ENCODE results near the gene MYL6. TPM values are rescaled to one million over a fixed set of nuclear protein-coding genes. Genes with fewer than 3 reads are reported as not detected.
"Not testable (repeated sequence)": the region's sequence is repeated elsewhere in the genome, so short reads cannot be mapped to it uniquely, and the experiment has no call there.

MYL6 gene
- 941 and 1,248 TPM in 2 replicates for total RNA-seq (2014; rRNA removed; shearing (Covaris generic))

GRCh38 chr12:56158029-56158925, at the start of gene MYL6:
TSS of gene MYL6 (plus strand) at chr12:56158359. CDS start at chr12:56158402, 43 bp downstream.
- Histone ChIP-seq H3K4me3 (ENCODE audit: insufficient read depth, low read depth, low read length) (peak within 1 kb of the TSS; percentile 70), H3K27me3 (ENCODE audit: control insufficient read depth, insufficient read depth, low read length) (no peaks in the 10 kb centered on the region), H3K36me3 (replicated peaks; ENCODE audit: control insufficient read depth, insufficient read depth, low read length) (peaks cover 40% of the 10 kb centered on the region)
- DNase-seq, result peak; percentile 95

DNA sequence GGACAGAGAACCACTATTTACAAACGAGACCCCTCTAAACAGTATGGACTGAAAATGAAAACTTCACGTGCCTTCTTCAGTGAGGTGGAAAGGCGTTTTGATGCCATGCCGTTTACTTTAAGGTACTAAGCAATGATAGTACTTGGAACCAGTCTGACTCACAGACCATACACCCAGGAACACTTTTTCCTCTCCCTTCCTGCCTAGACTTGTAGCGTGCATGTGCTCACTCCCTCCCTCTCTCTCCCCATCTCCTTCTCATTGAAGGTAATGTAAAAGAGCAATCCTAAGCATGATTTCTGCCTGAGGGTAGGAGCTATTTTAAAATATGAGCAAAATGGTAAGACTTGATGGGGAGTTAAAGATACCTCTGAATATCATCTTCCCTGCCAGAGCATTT, 47.6 kb upstream of the MYL6 start:
- H3K36me3 ChIP-seq (replicated peaks; ENCODE audit: control insufficient read depth, insufficient read depth, low read length), result peaks cover 51% of the 10 kb centered on the region
- DNase-seq, result no peak
- no peak overlapping the region for H3K4me3 ChIP-seq (ENCODE audit: insufficient read depth, low read depth, low read length)
- H3K27me3 ChIP-seq (ENCODE audit: control insufficient read depth, insufficient read depth, low read length), result no peaks in the 10 kb centered on the region

GRCh38 chr12:56114084-56114483, 44.1 kb upstream of the MYL6 start:
- DNase-seq, result no peak
- Histone ChIP-seq H3K36me3 (replicated peaks; ENCODE audit: control insufficient read depth, insufficient read depth, low read length) (peaks cover 30% of the 10 kb centered on the region), H3K27me3 (ENCODE audit: control insufficient read depth, insufficient read depth, low read length) (no peaks in the 10 kb centered on the region), H3K4me3 (ENCODE audit: insufficient read depth, low read depth, low read length) (no peak overlapping the region)

GRCh38 chr12:56115329-56115728, 42.8 kb upstream of the MYL6 start:
- Histone ChIP-seq H3K36me3 (replicated peaks; ENCODE audit: control insufficient read depth, insufficient read depth, low read length) (peaks cover 23% of the 10 kb centered on the region), H3K4me3 (ENCODE audit: insufficient read depth, low read depth, low read length) (peak overlapping the region; percentile 83), H3K27me3 (ENCODE audit: control insufficient read depth, insufficient read depth, low read length) (no peaks in the 10 kb centered on the region)
- DNase-seq, result no peak

- Histone ChIP-seq H3K4me3 (ENCODE audit: insufficient read depth, low read depth, low read length) (peak within 1 kb of the TSS; percentile 83), H3K27me3 (ENCODE audit: control insufficient read depth, insufficient read depth, low read length) (no peaks in the 10 kb centered on the region), H3K36me3 (replicated peaks; ENCODE audit: control insufficient read depth, insufficient read depth, low read length) (peaks cover 19% of the 10 kb centered on the region)
- peak; percentile 81 for DNase-seq
Measured at GRCh38 chr12:56116267-56117081, 41.7 kb upstream of the MYL6 start, which contains the start of gene RPL41. TSS of gene RPL41 (plus strand) at chr12:56116633.

DNA sequence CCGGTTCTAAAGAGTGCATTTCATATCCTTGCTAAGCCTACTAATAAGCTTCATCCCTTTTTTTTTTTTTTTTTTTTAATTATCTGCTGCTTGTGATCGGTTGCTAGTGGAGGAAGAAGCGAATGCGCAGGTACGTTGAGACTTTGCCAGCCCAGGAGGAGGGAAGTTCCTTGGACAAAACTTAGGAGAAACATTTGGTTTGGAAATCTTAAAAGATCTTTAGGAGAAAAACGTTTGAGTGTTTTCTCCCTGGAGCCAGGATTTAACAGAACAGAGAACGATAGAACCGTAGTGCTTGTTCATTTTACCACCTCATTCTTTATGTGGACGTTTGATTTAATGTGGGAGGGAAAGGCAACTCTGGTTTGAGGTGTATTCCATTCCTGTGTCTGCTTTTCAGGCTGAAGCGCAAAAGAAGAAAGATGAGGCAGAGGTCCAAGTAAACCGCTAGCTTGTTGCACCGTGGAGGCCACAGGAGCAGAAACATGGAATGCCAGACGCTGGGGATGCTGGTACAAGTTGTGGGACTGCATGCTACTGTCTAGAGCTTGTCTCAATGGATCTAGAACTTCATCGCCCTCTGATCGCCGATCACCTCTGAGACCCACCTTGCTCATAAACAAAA, 41.0 kb upstream of the MYL6 start:
- peaks cover 17% of the 10 kb centered on the region for H3K36me3 ChIP-seq (replicated peaks; ENCODE audit: control insufficient read depth, insufficient read depth, low read length)
- H3K27me3 ChIP-seq (ENCODE audit: control insufficient read depth, insufficient read depth, low read length); DNase-seq: not testable (repeated sequence)
- peak overlapping the region; percentile 83 for H3K4me3 ChIP-seq (ENCODE audit: insufficient read depth, low read depth, low read length)

DNA sequence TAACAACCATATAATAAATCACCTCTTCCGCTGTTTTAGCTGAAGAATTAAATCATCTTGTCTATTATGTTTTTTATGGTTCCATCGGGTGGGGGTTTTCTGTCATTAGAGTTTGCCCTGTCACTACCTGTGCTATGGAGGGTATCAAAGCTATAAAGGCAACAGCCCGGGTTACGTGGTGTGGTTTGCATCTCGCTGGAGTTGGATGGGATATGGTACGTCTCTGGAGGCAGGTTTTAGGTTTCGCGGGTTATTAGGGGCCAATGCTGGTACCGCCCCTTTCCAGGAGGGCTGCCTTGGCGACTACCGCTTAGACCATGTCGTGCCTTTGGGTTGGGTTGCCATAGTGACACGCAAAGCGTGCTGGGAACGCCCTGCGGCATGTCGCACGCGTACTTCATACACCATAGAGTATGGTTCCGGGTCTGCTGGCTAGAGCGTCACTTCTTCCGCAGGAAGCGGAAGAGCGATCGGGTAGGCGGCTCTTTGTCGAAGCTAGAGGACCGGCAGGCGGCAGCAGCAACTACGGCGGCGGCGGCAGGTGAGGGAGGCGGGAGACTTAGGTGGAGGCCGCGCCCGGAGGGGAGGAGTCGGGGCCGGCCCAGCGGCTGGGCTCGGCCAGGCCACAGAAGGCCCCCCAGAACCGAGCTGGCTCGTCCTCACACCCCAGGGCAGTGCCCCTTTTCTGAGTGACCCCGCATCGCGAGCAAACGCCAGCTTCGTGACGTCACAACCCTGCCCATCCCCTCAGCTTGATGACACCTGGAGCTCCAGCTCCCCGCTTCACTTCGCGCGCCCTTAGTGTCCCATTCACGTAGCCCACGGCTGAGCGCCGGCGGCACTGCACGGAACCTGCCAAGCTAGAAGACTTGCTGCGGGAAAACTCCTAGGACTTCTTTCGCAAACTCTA, 40.1 kb upstream of the MYL6 start, which contains the start of gene ZC3H10:
Gene ZC3H10, plus strand, starts transcription at position 489 of the 910 bp plus-strand sequence. CDS start 2,297 bp downstream, outside the sequence.
- Histone ChIP-seq H3K36me3 (replicated peaks; ENCODE audit: control insufficient read depth, insufficient read depth, low read length) (peaks cover 15% of the 10 kb centered on the region), H3K4me3 (ENCODE audit: insufficient read depth, low read depth, low read length) (peak within 1 kb of the TSS; percentile 83), H3K27me3 (ENCODE audit: control insufficient read depth, insufficient read depth, low read length) (no peaks in the 10 kb centered on the region)
- DNase-seq, result peak; percentile 94

- Histone ChIP-seq H3K36me3 (replicated peaks; ENCODE audit: control insufficient read depth, insufficient read depth, low read length) (peaks cover 13% of the 10 kb centered on the region), H3K4me3 (ENCODE audit: insufficient read depth, low read depth, low read length) (peak overlapping the region; percentile 71), H3K27me3 (ENCODE audit: control insufficient read depth, insufficient read depth, low read length) (no peaks in the 10 kb centered on the region)
- no peak for DNase-seq
Measured at GRCh38 chr12:56118688-56119357, 39.3 kb upstream of the MYL6 start.

DNA sequence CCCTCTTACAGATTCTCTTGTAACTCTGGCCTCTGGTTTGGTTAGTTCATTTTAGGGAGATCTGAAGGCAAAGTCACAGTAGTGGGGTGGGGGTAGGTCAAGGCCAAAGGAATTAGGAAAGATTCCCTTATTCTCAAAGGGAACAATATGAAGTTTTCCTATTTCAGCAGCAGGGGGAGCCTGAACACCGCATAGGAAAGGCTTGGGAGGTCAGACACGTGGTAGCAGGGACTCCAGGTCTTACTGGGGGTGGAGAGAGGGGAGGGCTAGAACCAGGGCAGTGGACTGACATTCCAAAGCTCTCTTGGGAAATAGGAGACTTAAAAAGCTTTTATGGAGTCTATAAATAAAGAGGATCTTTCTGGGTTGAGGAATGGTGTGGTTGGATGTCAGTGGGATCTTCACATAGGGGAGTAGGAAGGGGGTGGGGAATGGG, 38.8 kb upstream of the MYL6 start:
- Histone ChIP-seq H3K27me3 (ENCODE audit: control insufficient read depth, insufficient read depth, low read length) (no peaks in the 10 kb centered on the region), H3K4me3 (ENCODE audit: insufficient read depth, low read depth, low read length) (no peak overlapping the region), H3K36me3 (replicated peaks; ENCODE audit: control insufficient read depth, insufficient read depth, low read length) (peaks cover 13% of the 10 kb centered on the region)
- peak; percentile 93 for DNase-seq

DNA sequence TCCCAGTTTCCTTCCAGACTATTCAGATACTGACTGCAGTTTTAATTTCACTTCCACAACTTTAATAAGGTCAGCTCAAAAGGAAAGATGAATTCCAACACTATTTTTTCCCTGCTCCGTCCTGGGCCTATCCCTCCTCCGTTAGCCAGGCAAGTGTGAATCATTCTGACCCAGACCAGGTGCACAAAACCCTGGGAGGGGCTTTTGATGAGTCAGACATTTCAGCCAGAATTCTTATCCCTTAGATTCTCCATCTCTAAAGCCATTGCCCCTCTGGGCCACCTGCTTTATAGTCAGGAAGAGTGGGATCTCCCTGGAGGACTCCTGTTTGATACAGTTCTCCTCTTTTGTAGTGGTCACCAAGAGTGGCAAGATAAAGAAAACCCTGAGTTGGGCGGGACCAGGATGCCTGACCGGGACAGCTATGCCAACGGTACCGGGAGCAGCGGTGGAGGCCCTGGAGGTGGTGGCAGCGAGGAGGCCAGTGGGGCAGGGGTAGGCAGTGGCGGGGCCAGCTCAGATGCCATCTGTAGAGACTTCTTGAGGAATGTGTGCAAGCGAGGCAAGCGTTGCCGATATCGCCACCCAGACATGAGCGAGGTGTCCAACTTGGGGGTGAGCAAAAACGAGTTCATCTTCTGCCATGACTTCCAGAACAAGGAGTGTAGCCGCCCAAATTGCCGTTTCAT, 37.9 kb upstream of the MYL6 start:
- Histone ChIP-seq H3K36me3 (replicated peaks; ENCODE audit: control insufficient read depth, insufficient read depth, low read length) (peaks cover 13% of the 10 kb centered on the region), H3K4me3 (ENCODE audit: insufficient read depth, low read depth, low read length) (no peak overlapping the region), H3K27me3 (ENCODE audit: control insufficient read depth, insufficient read depth, low read length) (no peaks in the 10 kb centered on the region)
- no peak for DNase-seq

- no peak overlapping the region for H3K4me3 ChIP-seq (ENCODE audit: insufficient read depth, low read depth, low read length)
- no peak for DNase-seq
Measured at GRCh38 chr12:56121204-56121870, 36.8 kb upstream of the MYL6 start.

GRCh38 chr12:56122637-56123036, 35.5 kb upstream of the MYL6 start:
- no peak overlapping the region for H3K4me3 ChIP-seq (ENCODE audit: insufficient read depth, low read depth, low read length)
- DNase-seq, result no peak

More at GRCh38 chr12:56121204-56121870, 36.8 kb upstream of the MYL6 start:
- H3K27me3 ChIP-seq (ENCODE audit: control insufficient read depth, insufficient read depth, low read length), result no peaks in the 10 kb centered on the region
- peaks cover 13% of the 10 kb centered on the region for H3K36me3 ChIP-seq (replicated peaks; ENCODE audit: control insufficient read depth, insufficient read depth, low read length)

More at GRCh38 chr12:56122637-56123036, 35.5 kb upstream of the MYL6 start:
- Histone ChIP-seq H3K36me3 (replicated peaks; ENCODE audit: control insufficient read depth, insufficient read depth, low read length) (peaks cover 10% of the 10 kb centered on the region), H3K27me3 (ENCODE audit: control insufficient read depth, insufficient read depth, low read length) (no peaks in the 10 kb centered on the region)
